ENCODE data around the gene TRPM5. TPM values are rescaled to one million over a fixed set of nuclear protein-coding genes. Genes with fewer than 3 reads are reported as not detected.

TRPM5 gene
- total and polyA plus RNA-seq, 2 experiments from 2014 or later, result not detected

DNA sequence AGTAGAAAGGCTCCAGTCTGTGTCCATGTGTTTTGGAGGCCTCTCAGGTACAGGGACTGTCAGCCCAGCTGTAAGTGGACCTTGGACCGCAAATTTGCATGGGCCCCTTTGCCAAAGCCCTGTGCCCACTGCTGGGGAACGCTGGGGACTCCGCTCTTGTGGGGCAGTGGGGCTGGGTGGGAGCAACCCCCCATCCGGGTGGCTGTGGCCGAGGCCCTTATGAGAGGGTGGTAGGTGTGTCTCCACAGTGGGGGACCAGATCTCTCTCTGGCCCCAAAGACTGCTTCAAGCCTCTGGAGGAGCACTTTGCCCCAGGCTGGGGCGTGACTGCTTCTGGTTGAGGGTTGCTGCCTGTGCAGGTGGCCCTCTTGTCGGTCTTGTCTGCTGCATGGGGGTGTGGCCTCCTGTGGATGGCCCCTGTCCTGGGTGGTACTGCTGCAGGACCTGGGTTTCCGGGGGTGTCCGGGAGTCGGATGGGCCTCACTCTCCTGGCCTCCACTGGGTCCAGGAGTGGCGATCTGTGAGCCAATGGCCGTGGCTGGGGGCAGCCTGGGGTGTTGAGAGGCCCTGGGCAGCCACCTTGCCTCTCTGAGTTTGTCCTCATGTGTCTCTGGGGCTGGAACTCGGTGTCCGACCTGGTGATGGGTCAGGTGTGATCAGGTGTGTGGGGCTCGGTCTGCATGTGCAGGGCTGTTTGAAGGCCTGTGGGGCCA is 16.4 kb upstream of the TRPM5 start:
- no peaks in the 10 kb centered on the region for H3K36me3 Mint-ChIP-seq (ENCODE audit: low read depth)
- peaks cover 29% of the 10 kb centered on the region for H3K27me3 Mint-ChIP-seq (ENCODE audit: insufficient read depth, low read depth, poor library complexity)
- Histone ChIP-seq H3K27ac (ENCODE audit: low read depth) (no peak overlapping the region), H3K4me1 (ENCODE audit: insufficient read depth) (no peaks in the 10 kb centered on the region), H3K9me2 (ENCODE audit: insufficient read depth) (no peaks in the 10 kb centered on the region), H3K27me3 (ENCODE audit: insufficient read depth) (peaks cover 16% of the 10 kb centered on the region; the same call in 1 of the 2 replicates), H3K36me3 (ENCODE audit: insufficient read depth) (no peaks in the 10 kb centered on the region), H3K4me2 (no peak overlapping the region), H2AFZ (no peak overlapping the region), H4K20me1 (replicated peaks; ENCODE audit: insufficient read depth) (no peaks in the 10 kb centered on the region), H3K79me2 (replicated peaks; ENCODE audit: insufficient read depth) (no peaks in the 10 kb centered on the region), H3K4me3 (no peak overlapping the region), H3F3A (replicated peaks; ENCODE audit: low read depth) (no peaks in the 10 kb centered on the region)
- TF ChIP-seq JUNB (IDR thresholded peaks at IDR 0.05; ENCODE audit: unreplicated experiment), result no peak
- no peak for TF ChIP-seq REST (IDR thresholded peaks at IDR 0.05; ENCODE audit: unreplicated experiment)
- no peak for TF ChIP-seq ZNF462 (CRISPR knock-in tag; IDR thresholded peaks at IDR 0.05)
- TF ChIP-seq EZH2phosphoT487 (IDR thresholded peaks at IDR 0.05; ENCODE audit: unreplicated experiment), result no peak
- no peak for TF ChIP-seq CTCF (conservative IDR thresholded peaks at IDR 0.05; ENCODE audit: low read depth in 2 of 2)
- no peak for TF ChIP-seq CREB1 (CRISPR knock-in tag; IDR thresholded peaks at IDR 0.05; ENCODE audit: low read depth)
- no peak for TF ChIP-seq EZH2 (IDR thresholded peaks at IDR 0.05; ENCODE audit: low read depth, unreplicated experiment)
- no peak for TF ChIP-seq POLR2AphosphoS5 (IDR thresholded peaks at IDR 0.05; ENCODE audit: low read depth)
- ATAC-seq (no peak), DNase-seq (ENCODE audit: low spot score) (no peak)
- no peaks in the 10 kb centered on the region for H3K4me1 Mint-ChIP-seq
- no peak overlapping the region for H3K4me3 Mint-ChIP-seq
- no peak overlapping the region for H3K27ac Mint-ChIP-seq
- H3K9me3 Mint-ChIP-seq, result no peaks in the 10 kb centered on the region

All from GM23338 (cell line).